Smooth muscle cell (in vitro differentiated cells): Measurements from ENCODE around the gene FOXO3. TPM values are rescaled to one million over a fixed set of nuclear protein-coding genes. Genes with fewer than 3 reads are reported as not detected.

Experiments
- DNase-seq: peaks from one replicate; lab custom pipeline; 2025; ENCODE audit not compliant: unreplicated experiment; lab: John Stamatoyannopoulos, UW
- H2AFZ ChIP-seq: fragments of 200-600 bp; sonication (generic); 2 replicates; pipeline ENCODE4 v1.6.0; 2016; ENCODE audit warnings: antibody characterized with exemption, low read depth, mild to moderate bottlenecking
- H3F3A ChIP-seq: fragments of 200-600 bp; sonication (generic); 2 replicates; pipeline ENCODE4 v1.6.0; 2017; ENCODE audit warnings: antibody characterized with exemption, low read depth
- H3K27ac ChIP-seq: fragments of 200-600 bp; sonication (generic); 2 replicates; pipeline ENCODE4 v1.5.1; 2016; ENCODE audit warnings: low read depth, mild to moderate bottlenecking
- H3K27me3 ChIP-seq: fragments of 200-600 bp; sonication (generic); 2 replicates; pipeline ENCODE4 v1.6.1; 2016; ENCODE audit warnings: low read depth, mild to moderate bottlenecking
- H3K36me3 ChIP-seq: fragments of 200-600 bp; sonication (generic); 2 replicates; pipeline ENCODE4 v1.5.1; 2016; ENCODE audit warnings: low read depth
- H3K4me1 ChIP-seq: fragments of 200-600 bp; sonication (generic); 2 replicates; pipeline ENCODE4 v1.5.1; 2016; ENCODE audit warnings: low read depth
- H3K4me2 ChIP-seq: fragments of 200-600 bp; sonication (generic); 2 replicates; pipeline ENCODE4 v1.6.0; 2016; ENCODE audit warnings: mild to moderate bottlenecking
- H3K4me3 ChIP-seq: fragments of 200-600 bp; sonication (generic); 2 replicates; pipeline ENCODE4 v1.5.1; 2016; ENCODE audit warnings: mild to moderate bottlenecking
- H3K79me2 ChIP-seq: fragments of 200-600 bp; sonication (generic); 2 replicates; pipeline ENCODE4 v1.6.0; 2016; ENCODE audit warnings: low read depth, mild to moderate bottlenecking
- H3K9ac ChIP-seq: fragments of 200-600 bp; sonication (generic); 2 replicates; pipeline ENCODE4 v1.6.0; 2016; ENCODE audit warnings: low read depth
- H3K9me3 ChIP-seq: fragments of 200-600 bp; sonication (generic); replicated peaks from 2 replicates; pipeline ENCODE4 v1.5.1; 2016; ENCODE audit warnings: low read depth
- H4K20me1 ChIP-seq: fragments of 200-600 bp; sonication (generic); 2 replicates; pipeline ENCODE4 v1.6.0; 2016; ENCODE audit warnings: low read depth
- WGBS: methylation state at CpG from one replicate; pipeline ENCODE4 v1.1.7; 2016; ENCODE audit warnings: low lambda C conversion rate; 5-methylcytosine and 5-hydroxymethylcytosine counted together
- polyA plus RNA-seq: library from polyadenylated mRNA; unstranded; fragments of >200 nt; fragmentation: Nextera tagmentation; extraction: Ambion mirVana; gene quantifications from 2 replicates; pipeline ENCODE4 v1.2.1, GENCODE V29; 2016
- total RNA-seq: library from RNA; depleted of rRNA; stranded (reverse); fragments of >200 nt; gene quantifications from 2 replicates; pipeline ENCODE4 v1.2.3, GENCODE V29; 2014
- TF ChIP-seq, protein P1 (sequence below): fragments of 200-600 bp; sonication (generic); IDR thresholded peaks from 2 replicates; pipeline ENCODE4 v1.5.1; 2017; ENCODE audit warnings: borderline replicate concordance, mild to moderate bottlenecking, antibody characterized with exemption; ENCODE audit not compliant: insufficient read depth, poor library complexity, severe bottlenecking

FOXO3 gene
- total and polyA plus RNA-seq, 2 experiments from 2014 or later = 35.9 to 40.3 TPM

DNA sequence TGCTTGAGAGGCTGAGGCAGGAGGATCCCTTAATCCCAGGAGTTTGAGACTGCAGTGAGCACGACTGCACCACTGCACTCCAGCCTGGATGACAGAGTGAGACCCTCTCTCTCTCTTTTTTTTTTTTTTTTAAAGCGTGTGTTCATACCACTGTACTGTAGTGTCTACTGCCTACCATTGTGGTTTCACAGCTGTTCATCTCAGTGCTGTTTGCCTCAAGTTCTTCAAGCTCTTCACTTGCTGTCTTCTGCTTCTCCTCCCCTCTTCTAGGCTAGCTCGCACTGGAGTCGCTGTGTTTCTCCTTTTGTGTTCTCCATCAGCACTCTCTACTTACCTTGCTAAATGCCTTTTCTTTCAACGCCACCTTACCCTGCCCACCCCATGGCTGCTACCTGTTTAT lies 7.4 kb downstream of the FOXO3 start:
- H3K9me3 ChIP-seq = no peaks in the 10 kb centered on the region
- no peaks in the 10 kb centered on the region for H3F3A ChIP-seq
- H3K27me3 ChIP-seq = no peaks in the 10 kb centered on the region
- H3K9ac ChIP-seq = no peak overlapping the region
- peaks cover 4% of the 10 kb centered on the region for H3K36me3 ChIP-seq
- H2AFZ ChIP-seq = no peak overlapping the region
- H4K20me1 ChIP-seq = peaks cover 95% of the 10 kb centered on the region
- peaks cover 23% of the 10 kb centered on the region for H3K4me1 ChIP-seq
- H3K4me2 ChIP-seq = no peak overlapping the region
- DNase-seq = no peak
- H3K4me3 ChIP-seq = no peak overlapping the region
- 94% methylated on average over 5 of the region's 5 CpGs for WGBS
- TF ChIP-seq, protein P1, sequence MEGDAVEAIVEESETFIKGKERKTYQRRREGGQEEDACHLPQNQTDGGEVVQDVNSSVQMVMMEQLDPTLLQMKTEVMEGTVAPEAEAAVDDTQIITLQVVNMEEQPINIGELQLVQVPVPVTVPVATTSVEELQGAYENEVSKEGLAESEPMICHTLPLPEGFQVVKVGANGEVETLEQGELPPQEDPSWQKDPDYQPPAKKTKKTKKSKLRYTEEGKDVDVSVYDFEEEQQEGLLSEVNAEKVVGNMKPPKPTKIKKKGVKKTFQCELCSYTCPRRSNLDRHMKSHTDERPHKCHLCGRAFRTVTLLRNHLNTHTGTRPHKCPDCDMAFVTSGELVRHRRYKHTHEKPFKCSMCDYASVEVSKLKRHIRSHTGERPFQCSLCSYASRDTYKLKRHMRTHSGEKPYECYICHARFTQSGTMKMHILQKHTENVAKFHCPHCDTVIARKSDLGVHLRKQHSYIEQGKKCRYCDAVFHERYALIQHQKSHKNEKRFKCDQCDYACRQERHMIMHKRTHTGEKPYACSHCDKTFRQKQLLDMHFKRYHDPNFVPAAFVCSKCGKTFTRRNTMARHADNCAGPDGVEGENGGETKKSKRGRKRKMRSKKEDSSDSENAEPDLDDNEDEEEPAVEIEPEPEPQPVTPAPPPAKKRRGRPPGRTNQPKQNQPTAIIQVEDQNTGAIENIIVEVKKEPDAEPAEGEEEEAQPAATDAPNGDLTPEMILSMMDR = no peak
- H3K79me2 ChIP-seq = peaks cover 98% of the 10 kb centered on the region
- H3K27ac ChIP-seq = no peak overlapping the region

DNA sequence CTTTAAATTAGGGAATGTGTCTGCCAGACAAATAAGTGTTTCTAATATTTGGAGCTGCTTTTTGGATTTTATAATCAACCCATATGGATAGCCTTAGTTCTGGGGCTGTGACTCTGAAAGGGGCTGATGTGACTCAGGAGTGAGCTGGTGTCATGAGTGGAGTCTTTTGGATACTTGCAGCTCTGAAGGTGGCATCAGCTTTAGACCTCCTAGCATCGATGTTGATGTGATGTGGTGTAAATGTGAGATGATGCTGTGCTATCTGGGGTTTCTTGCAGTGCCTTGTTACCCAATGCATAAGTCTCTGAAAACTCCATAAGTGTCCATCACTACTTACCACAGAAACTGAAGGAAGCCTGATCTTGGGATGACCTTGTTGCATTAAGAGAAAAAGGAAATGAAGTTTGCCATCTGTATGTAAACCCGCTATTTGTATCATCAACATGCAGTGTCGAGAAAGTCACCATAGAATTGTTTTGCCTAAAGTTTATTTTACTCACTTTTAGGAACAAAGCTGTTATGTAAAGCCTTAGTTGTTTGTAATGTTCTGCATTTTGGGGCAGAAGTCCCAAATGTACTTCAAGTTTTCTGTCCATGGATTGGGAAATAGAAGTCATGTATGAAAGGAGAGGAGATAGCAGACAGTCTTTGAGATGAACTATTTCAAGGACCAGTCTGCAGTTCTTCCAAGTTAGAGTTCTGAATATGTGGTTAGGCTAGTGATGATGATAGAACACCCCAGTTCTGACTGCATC lies 8.0 kb downstream of the FOXO3 start:
- no peak overlapping the region for H3K4me3 ChIP-seq
- H3K4me2 ChIP-seq = no peak overlapping the region
- peaks cover 4% of the 10 kb centered on the region for H3K36me3 ChIP-seq
- TF ChIP-seq, protein P1 = no peak
- H2AFZ ChIP-seq = no peak overlapping the region
- H3K27me3 ChIP-seq = no peaks in the 10 kb centered on the region
- 97% methylated on average over 3 of the region's 3 CpGs for WGBS
- H4K20me1 ChIP-seq = peaks cover 94% of the 10 kb centered on the region
- H3F3A ChIP-seq = no peaks in the 10 kb centered on the region
- H3K27ac ChIP-seq = no peak overlapping the region
- H3K9me3 ChIP-seq = no peaks in the 10 kb centered on the region
- DNase-seq = no peak
- H3K4me1 ChIP-seq = peaks cover 17% of the 10 kb centered on the region
- no peak overlapping the region for H3K9ac ChIP-seq
- H3K79me2 ChIP-seq = peaks cover 98% of the 10 kb centered on the region

DNA sequence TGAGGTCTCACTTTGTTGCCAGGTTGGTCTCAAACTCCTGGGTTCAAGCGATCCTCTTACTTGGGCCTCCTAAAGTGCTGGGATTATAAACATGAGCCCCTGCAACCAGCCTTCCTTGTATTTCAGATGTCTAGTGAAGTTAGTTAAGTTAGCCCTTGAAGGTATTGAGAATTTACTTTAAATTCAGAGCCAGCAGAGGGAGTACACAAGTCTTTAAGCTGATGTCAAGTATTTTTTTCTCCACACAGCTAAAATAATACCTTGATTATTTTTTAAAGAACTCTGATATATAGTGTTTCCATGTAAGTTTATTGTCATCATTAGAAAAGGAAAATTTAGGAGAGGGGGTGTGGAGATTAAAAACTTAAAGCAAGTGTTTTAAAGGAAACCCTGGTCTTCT lies 9.8 kb downstream of the FOXO3 start:
- Histone ChIP-seq H3K27ac (no peak overlapping the region), H2AFZ (no peak overlapping the region), H3F3A (no peaks in the 10 kb centered on the region), H3K79me2 (peaks cover 97% of the 10 kb centered on the region), H3K9me3 (no peaks in the 10 kb centered on the region), H3K4me2 (no peak overlapping the region), H3K4me1 (peaks cover 2% of the 10 kb centered on the region), H3K36me3 (peaks cover 4% of the 10 kb centered on the region), H4K20me1 (peaks cover 90% of the 10 kb centered on the region), H3K27me3 (no peaks in the 10 kb centered on the region), H3K4me3 (no peak overlapping the region), H3K9ac (no peak overlapping the region)
- DNase-seq = no peak
- 96% methylated on average over 1 of the region's 1 CpG for WGBS
- TF ChIP-seq, protein P1 = no peak
